IPS DF 6.9 (cell line): ENCODE measurements around the gene MTR.
A peak's percentile ranks its signal among the peaks of the same experiment; 100 is the strongest.

Experiments used
- DNase-seq: peaks from one replicate; pipeline ENCODE4 v3.0.0-alpha.2; 2013; ENCODE audit warnings: low read depth, low spot score
- H3K27ac ChIP-seq: one replicate; pipeline ENCODE4 v1.5.1; 2013; ENCODE audit warnings: low read length, control low read depth
- H3K27me3 ChIP-seq: 2 replicates; pipeline ENCODE4 v1.6.1; 2013; ENCODE audit warnings: mild to moderate bottlenecking, low read length; ENCODE audit not compliant: control insufficient read depth, insufficient read depth
- H3K36me3 ChIP-seq: 2 replicates; pipeline ENCODE4 v1.6.1; 2013; ENCODE audit warnings: low read length; ENCODE audit not compliant: control insufficient read depth, insufficient read depth
- H3K4me1 ChIP-seq: 2 replicates; pipeline ENCODE4 v1.6.1; 2013; ENCODE audit warnings: low read length; ENCODE audit not compliant: control insufficient read depth, insufficient read depth
- H3K4me3 ChIP-seq: 2 replicates; pipeline ENCODE4 v1.5.1; 2013; ENCODE audit warnings: mild to moderate bottlenecking, low read length
- H3K9me3 ChIP-seq: 2 replicates; pipeline ENCODE4 v1.6.1; 2013; ENCODE audit warnings: low read length, inconsistent platforms; ENCODE audit not compliant: control insufficient read depth, insufficient read depth
- WGBS: extraction: QIAGEN DNeasy Blood & Tissue Kit; methylation state at CpG from one replicate; pipeline ENCODE4 v1.1.7; 2013; ENCODE audit warnings: mixed read lengths, missing lambda C conversion rate; ENCODE audit not compliant: insufficient read length, insufficient coverage; 5-methylcytosine and 5-hydroxymethylcytosine counted together

MTR gene

GRCh38 chr1:236757640-236758039, 37.5 kb upstream of the MTR start:
- Histone ChIP-seq H3K4me3 (no peak overlapping the region), H3K4me1 (no peaks in the 10 kb centered on the region), H3K27ac (no peak overlapping the region), H3K36me3 (peaks cover 6% of the 10 kb centered on the region), H3K27me3 (no peaks in the 10 kb centered on the region), H3K9me3 (no peaks in the 10 kb centered on the region)
- no peak for DNase-seq
- no CpG with 5 or more reads among the region's 2 CpGs for WGBS

DNA sequence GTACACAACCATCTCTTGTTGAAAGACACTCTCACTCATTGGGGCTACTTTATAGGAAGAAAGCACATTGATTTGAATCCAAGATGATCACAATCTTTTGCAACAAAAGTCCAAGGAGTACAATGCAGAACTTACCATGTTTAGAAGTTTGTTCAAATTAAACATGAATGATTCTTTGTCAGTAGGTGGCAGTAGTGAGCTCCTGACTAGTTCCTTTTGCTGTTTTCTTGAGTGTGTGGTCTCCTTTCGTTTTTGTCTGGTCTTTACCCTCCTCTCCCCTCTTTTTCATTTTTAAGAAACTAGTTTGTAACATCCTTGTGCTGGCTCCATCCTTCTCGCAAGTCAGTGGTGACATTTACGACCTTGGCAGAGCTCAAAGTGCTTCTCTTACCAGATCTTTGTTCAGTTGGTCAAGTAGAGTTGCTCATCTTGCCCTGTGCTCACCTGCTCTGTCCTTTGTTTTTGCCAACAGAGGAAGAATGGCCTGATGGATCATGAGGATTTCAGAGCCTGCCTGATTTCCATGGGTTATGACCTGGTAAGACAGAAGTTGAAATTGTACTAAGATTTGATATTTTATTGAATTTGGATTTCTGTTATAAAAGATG, 35.7 kb upstream of the MTR start:
- Histone ChIP-seq H3K27me3 (no peaks in the 10 kb centered on the region), H3K36me3 (peaks cover 6% of the 10 kb centered on the region), H3K9me3 (no peaks in the 10 kb centered on the region), H3K27ac (no peak overlapping the region), H3K4me3 (no peak overlapping the region), H3K4me1 (no peaks in the 10 kb centered on the region)
- peak; percentile 35 for DNase-seq
- WGBS, result no CpG with 5 or more reads among the region's 3 CpGs

GRCh38 chr1:236760480-236760879, 34.6 kb upstream of the MTR start:
- no CpG with 5 or more reads among the region's 6 CpGs for WGBS
- no peaks in the 10 kb centered on the region for H3K4me1 ChIP-seq

GRCh38 chr1:236760986-236761385, 34.1 kb upstream of the MTR start:
- DNase-seq, result no peak
- Histone ChIP-seq H3K27me3 (no peaks in the 10 kb centered on the region), H3K27ac (no peak overlapping the region), H3K4me3 (no peak overlapping the region), H3K4me1 (no peaks in the 10 kb centered on the region), H3K9me3 (no peaks in the 10 kb centered on the region), H3K36me3 (no peaks in the 10 kb centered on the region; the same call in 1 of the 2 replicates)
- no CpG with 5 or more reads among the region's 14 CpGs for WGBS

More at GRCh38 chr1:236760480-236760879, 34.6 kb upstream of the MTR start:
- Histone ChIP-seq H3K27ac (no peak overlapping the region), H3K36me3 (no peaks in the 10 kb centered on the region; the same call in 1 of the 2 replicates), H3K27me3 (no peaks in the 10 kb centered on the region), H3K4me3 (no peak overlapping the region), H3K9me3 (no peaks in the 10 kb centered on the region)
- no peak for DNase-seq

DNA sequence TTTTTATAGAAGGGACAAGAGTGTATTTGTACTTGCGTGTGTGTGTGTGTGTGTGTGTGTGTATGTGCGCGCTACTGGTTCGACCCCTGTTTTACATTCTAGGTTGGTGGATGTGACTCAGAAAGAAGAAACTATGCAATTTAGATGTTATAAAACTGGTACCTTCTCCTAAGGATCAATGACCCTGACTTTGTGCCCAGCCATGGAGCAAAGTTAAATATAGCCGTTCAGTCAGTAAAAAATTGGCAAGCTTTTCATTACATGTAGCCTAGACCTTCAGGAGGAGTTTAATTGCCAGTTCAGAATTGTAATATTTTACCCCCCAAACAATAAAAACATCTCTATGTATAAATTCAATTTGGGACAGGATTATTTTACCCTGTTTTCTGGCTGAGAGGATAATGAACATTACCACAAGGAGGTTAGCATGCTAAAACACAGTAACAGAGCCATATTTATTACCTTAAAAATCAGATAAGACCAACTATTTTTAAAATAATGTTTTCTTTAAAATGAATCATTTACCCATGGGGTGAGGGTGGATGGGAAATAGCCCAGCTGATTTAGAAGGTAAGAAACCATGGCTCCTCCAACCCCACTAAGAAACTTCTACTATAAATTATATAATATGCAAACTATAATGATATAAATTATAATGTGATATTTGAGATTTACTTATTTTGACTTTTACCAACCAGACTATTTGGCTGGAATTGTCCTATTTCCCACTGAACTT, 33.5 kb upstream of the MTR start:
- H3K36me3 ChIP-seq, result no peaks in the 10 kb centered on the region; the same call in 1 of the 2 replicates
- H3K9me3 ChIP-seq, result no peaks in the 10 kb centered on the region
- H3K4me1 ChIP-seq, result no peaks in the 10 kb centered on the region
- H3K27ac ChIP-seq, result no peak overlapping the region
- no peak for DNase-seq
- H3K4me3 ChIP-seq, result no peak overlapping the region
- no peaks in the 10 kb centered on the region for H3K27me3 ChIP-seq
- no CpG with 5 or more reads among the region's 5 CpGs for WGBS

DNA sequence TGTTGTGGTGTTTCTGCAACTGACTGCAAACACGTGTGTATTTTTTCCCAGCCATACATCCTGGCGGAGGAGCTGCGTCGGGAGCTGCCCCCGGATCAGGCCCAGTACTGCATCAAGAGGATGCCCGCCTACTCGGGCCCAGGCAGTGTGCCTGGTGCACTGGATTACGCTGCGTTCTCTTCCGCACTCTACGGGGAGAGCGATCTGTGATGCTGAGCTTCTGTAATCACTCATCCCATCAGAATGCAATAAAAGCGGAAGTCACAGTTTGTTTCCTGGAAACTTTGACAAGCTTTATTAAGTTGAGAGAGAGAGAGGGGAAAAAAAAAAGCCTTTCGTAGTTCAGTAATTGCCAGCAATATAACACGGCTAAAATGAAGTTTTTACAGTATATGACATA, 32.7 kb upstream of the MTR start:
- Histone ChIP-seq H3K4me3 (no peak overlapping the region), H3K27me3 (no peaks in the 10 kb centered on the region), H3K4me1 (no peaks in the 10 kb centered on the region), H3K27ac (no peak overlapping the region), H3K9me3 (no peaks in the 10 kb centered on the region), H3K36me3 (no peaks in the 10 kb centered on the region; the same call in 1 of the 2 replicates)
- WGBS, result no CpG with 5 or more reads among the region's 15 CpGs
- no peak for DNase-seq

DNA sequence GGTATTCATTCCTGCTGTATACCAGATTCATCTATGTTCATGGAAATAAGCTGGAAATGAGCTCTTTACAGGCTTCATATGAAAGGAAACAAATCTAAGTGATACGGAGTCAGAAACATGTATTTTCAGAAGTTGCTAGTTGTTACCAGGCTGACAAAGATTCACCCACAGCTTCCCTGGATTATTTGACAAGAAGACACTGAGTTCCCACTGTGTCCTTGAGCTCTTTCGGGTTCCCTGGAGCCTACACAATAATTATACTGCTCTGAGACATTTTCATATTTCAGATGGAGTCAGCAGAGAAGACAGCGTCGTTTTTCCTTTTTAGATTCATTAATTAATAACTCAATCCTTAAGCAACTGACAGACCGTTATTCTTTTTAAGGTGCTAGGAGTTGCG, 29.3 kb upstream of the MTR start:
- no CpG with 5 or more reads among the region's 6 CpGs for WGBS

DNA sequence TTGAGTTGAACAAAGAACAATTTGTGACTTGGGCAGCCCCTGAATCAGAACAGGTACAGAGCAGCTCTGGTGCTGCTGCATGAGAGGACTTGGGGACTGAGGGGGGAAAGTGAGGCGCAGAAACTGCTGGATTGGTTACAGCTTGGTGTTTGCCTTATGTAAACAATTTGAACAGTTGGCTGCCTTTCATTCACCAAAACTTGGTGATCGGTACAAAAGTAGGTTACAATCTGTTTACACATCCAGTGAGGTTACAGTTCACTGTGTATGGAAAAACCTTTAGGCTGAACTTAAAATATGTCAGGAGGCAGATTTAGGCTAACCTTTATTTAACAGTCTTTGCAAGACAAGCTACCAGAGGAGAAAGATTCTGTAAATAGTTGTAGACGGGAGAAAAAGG, 28.6 kb upstream of the MTR start:
- DNase-seq, result no peak
- no CpG with 5 or more reads among the region's 3 CpGs for WGBS
- H3K9me3 ChIP-seq, result no peaks in the 10 kb centered on the region

More for the DNA sequence above, 29.3 kb upstream of the MTR start:
- Histone ChIP-seq H3K27ac (no peak overlapping the region), H3K36me3 (no peaks in the 10 kb centered on the region), H3K4me3 (no peak overlapping the region), H3K9me3 (no peaks in the 10 kb centered on the region), H3K27me3 (no peaks in the 10 kb centered on the region), H3K4me1 (no peaks in the 10 kb centered on the region)
- DNase-seq, result no peak

GRCh38 chr1:236767276-236767675, 27.8 kb upstream of the MTR start:
- H3K4me3 ChIP-seq, result no peak overlapping the region
- no peaks in the 10 kb centered on the region for H3K36me3 ChIP-seq
- H3K27ac ChIP-seq, result no peak overlapping the region
- no peaks in the 10 kb centered on the region for H3K4me1 ChIP-seq
- H3K27me3 ChIP-seq, result no peaks in the 10 kb centered on the region
- WGBS, result no CpG with 5 or more reads among the region's 6 CpGs
- DNase-seq, result no peak
- no peaks in the 10 kb centered on the region for H3K9me3 ChIP-seq

More for the DNA sequence above, 28.6 kb upstream of the MTR start:
- Histone ChIP-seq H3K27me3 (no peaks in the 10 kb centered on the region), H3K27ac (no peak overlapping the region), H3K4me3 (no peak overlapping the region), H3K36me3 (no peaks in the 10 kb centered on the region), H3K4me1 (no peaks in the 10 kb centered on the region)

GRCh38 chr1:236768601-236769000, 26.5 kb upstream of the MTR start:
- H3K4me1 ChIP-seq, result no peaks in the 10 kb centered on the region
- H3K27me3 ChIP-seq, result no peaks in the 10 kb centered on the region
- no peak for DNase-seq
- H3K27ac ChIP-seq, result no peak overlapping the region
- no peaks in the 10 kb centered on the region for H3K36me3 ChIP-seq
- no peaks in the 10 kb centered on the region for H3K9me3 ChIP-seq
- no peak overlapping the region for H3K4me3 ChIP-seq

DNA sequence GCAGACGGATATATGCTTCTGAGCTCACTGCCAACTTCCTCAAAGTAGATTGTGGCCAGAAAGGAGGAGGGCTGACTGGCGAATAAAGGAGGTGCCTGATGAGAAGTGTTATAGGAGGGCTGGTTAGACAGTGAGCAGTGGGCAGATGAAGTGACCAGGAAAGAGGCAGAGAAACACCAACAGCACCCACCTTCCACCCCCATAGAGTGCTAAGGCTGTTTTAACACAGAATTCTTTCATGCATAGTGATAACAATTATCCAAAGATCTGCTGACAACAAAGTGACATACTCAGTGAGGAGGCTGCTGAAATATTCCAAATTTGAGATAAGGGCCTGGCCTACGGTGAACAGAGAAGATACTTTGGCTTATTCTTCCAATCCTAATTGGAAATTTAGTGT, 21.2 kb upstream of the MTR start:
- H3K27ac ChIP-seq, result no peak overlapping the region

More for the DNA sequence above, 21.2 kb upstream of the MTR start:
- Histone ChIP-seq H3K9me3 (no peaks in the 10 kb centered on the region), H3K27me3 (no peaks in the 10 kb centered on the region), H3K4me3 (no peak overlapping the region), H3K4me1 (no peaks in the 10 kb centered on the region), H3K36me3 (no peaks in the 10 kb centered on the region)
- no CpG with 5 or more reads among the region's 3 CpGs for WGBS
- DNase-seq, result no peak
